Urothelium cell line (cell line): ENCODE results near the gene FBXO9.

ENCODE experiments used
- DNase-seq: peaks from one replicate; pipeline ENCODE4 v3.0.0; 2011; ENCODE audit warnings: low spot score, mixed read lengths
- FAIRE-seq: peaks from 2 replicates; lab custom pipeline; 2011; peaks lifted over from hg19 to GRCh38; lab: Jason Lieb, UNC

Gene FBXO9

DNA sequence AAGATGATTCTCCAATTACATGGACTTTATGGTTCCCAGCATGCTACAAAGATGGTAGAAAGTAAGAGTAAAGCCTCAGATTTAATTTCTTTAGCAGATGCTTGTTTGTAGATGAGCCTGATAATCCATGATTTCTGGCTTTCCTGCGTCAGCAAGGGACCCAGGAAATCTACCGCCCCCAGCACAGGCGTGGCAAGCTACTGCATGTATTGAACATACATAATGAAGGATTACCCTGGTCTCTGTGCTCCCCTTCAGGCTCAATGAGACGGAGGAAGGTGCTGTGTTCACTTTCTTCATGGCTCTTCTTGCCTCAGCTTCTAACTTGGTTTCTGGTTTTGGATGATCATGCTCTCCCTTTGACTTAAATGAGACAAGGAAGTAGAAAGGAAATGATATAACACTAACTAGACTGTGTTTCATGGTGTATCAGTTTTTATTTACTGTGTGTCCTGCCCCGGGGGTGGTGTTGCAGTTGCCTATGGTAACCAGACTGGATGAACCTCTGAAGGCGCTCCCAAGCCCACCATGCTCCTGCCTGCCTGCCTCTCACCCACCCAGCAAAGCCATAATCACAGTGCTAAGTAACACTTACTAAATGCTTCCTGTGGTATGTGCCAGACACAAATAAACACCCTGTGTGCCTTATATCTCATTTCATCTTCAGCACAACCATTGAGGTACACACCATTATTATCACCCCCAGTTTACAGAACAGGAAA is 65.5 kb downstream of the FBXO9 start:
- no peak for FAIRE-seq
- DNase-seq: no peak

DNA sequence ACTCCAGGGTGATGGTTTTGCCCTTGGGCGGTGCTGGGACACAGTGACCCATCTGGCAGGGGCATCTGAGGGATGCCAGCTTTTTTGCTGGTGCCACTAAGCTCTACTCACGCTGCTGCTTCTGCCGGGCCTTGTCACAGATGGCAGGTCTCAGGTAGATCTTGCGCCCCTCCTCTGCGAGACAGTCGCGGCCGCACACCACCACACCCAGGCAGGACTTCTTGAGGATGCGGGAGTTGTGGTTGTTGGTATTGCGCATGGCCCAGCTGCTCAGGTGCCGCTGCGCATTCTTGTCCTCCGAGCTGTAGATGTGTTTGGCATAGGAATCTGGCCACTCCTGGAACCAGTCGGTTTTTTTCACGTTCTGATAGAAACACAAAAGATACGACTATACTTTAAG is 68.8 kb downstream of the FBXO9 start:
- DNase-seq (no peak), FAIRE-seq (no peak)

DNA sequence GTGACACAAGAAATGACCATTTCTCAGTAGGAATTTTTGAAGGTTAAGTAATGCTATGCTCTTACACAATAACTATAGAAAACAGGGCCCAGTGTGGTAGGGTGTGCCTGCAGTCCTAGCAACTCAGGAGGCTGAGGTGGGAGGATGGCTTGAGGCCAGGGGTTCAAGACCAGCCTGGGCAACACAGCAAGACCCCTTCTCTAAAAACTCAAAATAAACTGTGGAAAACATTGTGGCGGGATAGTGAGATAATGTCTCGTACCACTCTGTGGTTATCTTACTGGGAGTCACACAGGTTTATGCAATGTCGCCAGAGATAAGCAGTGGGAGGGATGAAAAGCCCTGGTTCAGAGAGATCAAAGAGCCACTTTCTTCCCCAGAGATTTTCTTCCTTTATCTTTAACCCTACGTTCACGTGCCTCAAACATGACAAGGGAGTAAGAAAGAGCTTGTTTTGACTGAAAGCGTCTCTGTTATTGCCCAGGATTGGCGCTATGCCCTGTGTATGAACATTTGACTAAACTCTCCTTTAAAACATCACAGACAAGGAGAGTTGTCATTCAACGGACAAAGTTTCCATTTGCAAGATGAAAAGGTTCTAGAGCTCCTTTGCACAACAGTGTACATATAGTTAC is 69.5 kb downstream of the FBXO9 start:
- FAIRE-seq: no peak

DNA sequence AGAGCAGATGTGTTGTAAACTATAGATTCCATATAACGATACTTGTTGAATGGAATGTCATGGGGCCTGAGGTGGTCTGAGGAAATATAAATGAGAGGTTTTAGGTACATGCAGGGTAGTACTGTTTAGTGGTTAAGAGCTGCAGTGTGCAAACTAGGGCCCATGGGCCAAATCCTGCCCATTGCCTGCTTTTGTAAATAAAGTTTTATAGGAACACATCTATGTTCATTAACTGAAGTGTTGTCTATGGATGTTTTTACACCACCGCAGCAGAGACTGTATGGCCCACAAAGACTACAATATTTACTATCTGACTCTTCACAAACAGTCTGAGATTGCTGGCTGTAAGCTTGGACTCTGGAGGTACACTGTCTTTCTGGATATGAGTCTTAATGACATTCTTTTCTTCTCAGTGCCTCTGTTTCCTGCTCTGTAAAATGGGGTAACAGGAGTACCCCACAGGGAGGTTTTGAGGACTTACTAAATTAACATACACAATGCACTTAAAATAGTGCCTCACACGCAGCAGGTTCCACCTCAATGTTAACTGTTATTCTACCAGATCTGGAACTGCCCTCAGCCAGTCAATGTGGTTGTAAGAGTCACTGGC is 70.9 kb downstream of the FBXO9 start:
- no peak for FAIRE-seq
- DNase-seq: no peak

More for the DNA sequence above, 69.5 kb downstream of the FBXO9 start:
- DNase-seq: no peak

DNA sequence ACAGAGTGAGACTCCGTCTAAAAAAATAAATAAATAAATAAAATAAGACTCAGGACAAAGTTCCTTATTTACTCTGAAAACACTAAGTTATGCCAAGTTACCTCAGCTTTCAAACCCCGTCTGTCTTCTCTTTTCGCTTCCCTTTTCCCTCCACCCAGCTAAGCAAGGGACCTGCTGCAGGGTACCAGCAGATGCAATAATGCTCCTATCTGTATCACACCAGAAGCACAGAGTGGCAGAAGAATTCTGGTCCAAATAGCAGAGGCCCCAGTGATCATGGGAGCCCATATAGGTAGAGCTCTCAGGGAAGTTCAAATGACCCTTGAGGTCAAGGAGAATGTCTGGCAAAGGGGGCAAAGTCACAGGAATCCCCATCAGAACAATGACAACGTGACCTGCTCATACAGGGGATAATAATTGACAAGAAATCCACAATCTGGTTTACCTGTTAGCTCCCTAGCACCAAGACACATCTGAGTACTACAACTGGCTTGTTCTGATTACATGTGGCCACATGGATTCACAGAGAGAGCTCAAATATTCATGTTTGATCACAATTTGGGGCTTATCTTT is 74.7 kb downstream of the FBXO9 start:
- no peak for DNase-seq
- FAIRE-seq: no peak

DNA sequence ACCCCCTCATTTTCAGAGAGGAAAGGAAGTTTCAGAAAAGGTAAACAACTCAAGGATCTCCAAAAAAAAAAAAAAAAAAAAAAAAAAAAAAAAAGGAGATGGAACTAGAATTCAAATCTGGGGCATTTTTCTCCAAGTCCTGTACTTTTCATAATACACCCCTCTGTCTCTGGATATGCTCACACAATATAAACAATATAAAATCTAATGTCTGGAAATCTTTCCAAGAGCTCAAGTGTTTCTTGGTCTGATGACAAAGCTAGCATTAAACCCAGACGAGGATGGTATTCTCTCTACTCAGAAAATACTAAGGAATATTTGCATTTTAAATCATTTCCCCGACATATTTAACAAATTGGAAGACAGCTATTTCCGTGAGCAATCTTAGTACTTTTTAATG is 77.6 kb downstream of the FBXO9 start:
- FAIRE-seq: no peak
- DNase-seq: no peak

DNA sequence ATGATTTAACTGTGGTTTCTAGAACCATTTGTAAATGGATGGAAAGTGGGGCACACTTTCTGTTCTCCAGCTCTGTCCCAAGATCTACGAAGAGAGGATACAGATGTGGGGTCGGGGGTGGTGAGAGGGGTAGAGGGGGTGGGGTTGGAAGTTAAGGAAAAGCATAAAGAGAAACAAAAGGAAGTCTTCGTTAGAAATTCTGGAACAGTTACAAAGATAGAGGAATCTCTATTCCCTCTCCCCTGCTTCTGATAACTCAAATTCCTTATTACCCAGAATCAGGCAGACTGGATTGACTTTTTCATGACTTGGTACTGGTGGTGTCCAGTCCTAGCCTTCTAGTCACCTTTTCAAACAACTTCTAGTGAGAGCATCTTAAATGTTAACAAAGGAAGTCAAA is 78.5 kb downstream of the FBXO9 start:
- DNase-seq (no peak), FAIRE-seq (no peak)

DNA sequence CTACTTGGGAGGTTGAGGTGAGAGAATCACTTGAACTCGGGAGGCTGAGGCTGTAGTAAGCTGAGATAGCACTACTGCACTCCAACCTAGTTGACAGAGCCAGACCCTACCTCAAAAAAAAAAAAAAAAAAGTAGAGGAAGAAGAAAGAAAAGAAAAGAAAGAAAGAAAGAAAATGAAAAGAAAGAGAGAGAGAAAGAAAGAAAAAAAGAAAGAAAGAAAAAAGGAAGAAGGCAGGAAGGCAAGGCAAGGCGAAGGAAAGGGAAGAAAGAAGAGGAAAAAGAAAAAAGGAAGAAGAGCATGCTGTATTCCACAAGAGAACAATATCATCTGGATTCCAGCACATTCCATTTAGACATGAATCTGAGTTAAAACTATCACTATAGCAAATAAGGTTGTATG is 79.6 kb downstream of the FBXO9 start:
- no peak for FAIRE-seq

DNA sequence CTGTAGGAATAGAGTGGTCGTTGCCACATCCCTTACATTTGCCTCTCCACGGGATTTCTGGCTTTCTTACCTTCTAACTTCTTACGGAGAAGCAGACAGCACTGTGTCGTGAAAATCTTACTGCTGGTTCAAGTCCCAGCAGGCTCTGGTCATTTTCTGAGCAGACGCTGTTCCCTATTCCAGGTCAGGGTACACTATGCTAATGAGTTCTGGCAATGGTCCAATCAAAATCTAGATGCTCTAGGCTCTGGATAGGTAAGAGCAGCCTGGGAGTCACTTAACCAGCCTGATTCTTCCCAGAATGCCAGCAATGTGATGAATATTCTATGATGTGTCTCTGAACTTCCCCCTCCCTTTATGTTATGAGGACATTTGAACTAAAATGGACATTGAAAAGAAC is 83.5 kb downstream of the FBXO9 start, which contains the start of gene GCM1:
Gene GCM1, minus strand, starts transcription at position 158 of the 400 bp plus-strand sequence. CDS start 3,209 bp downstream, outside the sequence.
- FAIRE-seq: no peak
- DNase-seq: no peak

More for the DNA sequence above, 79.6 kb downstream of the FBXO9 start:
- no peak for DNase-seq
